Ecto neural progenitor cell (in vitro differentiated cells): ENCODE data around the gene HDHD2.

Source experiments
- DNase-seq: peaks from one replicate; pipeline ENCODE4 v3.0.0-alpha.2; 2018; ENCODE audit warnings: low spot score

The HDHD2 gene

GRCh38 chr18:47146206-47146605 lies 4.1 kb downstream of the HDHD2 start:
- DNase-seq = no peak

DNA sequence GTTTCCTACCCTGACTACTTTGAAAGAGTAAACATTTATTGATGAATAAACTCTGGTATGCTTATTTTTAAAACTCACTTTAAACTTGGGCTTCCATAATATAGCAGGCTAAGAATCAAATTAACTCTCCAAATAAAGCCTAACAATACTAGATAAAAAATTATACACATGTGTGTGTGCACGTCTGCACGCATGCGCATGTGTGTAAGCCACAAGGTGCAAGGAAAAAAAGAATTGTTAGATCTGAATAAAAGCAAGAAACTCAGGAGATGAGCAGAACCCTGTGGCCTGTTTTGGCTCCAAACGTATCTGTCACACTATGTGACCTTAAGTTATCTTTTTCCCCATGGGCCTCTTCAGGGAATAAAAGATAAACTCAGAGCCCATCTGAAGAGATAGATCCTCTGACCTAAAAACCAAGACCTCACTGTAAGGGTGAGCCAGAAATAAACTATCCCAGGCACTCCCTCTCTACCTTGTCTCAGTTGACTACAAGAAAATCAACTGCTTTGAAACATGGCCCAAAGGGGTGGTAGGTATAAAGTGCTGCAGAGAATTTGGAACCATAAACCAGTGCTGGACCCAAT lies 6.3 kb downstream of the HDHD2 start:
- no peak for DNase-seq

DNA sequence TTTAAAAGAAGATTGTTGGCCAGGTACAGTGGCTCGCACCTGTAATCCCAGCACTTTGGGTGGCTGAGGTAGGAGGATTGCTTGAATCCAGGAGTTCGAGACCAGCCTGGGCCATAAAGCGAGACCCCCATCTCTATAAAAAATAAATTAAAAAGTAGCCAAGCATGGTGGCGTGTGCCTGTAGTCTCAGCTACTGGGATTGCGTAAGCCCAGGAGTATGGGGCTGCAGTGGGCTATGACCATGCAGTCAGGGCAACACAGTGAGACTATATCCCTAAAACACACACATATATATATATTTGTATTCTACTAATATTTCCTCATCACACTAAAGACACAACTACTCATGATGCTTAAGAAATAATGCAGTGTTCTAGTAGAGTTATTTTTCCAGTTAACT lies 7.1 kb downstream of the HDHD2 start:
- no peak for DNase-seq

GRCh38 chr18:47141289-47141688 lies 9.0 kb downstream of the HDHD2 start:
- DNase-seq = no peak

GRCh38 chr18:47121146-47121545 lies 29.2 kb downstream of the HDHD2 start:
- DNase-seq = no peak

GRCh38 chr18:47120428-47120827 lies 29.9 kb downstream of the HDHD2 start:
- DNase-seq = no peak

- DNase-seq = no peak
These were observed 31.3 kb downstream of the HDHD2 start for GRCh38 chr18:47118981-47119380.

GRCh38 chr18:47115205-47115604 lies 35.1 kb downstream of the HDHD2 start:
- DNase-seq = no peak

DNA sequence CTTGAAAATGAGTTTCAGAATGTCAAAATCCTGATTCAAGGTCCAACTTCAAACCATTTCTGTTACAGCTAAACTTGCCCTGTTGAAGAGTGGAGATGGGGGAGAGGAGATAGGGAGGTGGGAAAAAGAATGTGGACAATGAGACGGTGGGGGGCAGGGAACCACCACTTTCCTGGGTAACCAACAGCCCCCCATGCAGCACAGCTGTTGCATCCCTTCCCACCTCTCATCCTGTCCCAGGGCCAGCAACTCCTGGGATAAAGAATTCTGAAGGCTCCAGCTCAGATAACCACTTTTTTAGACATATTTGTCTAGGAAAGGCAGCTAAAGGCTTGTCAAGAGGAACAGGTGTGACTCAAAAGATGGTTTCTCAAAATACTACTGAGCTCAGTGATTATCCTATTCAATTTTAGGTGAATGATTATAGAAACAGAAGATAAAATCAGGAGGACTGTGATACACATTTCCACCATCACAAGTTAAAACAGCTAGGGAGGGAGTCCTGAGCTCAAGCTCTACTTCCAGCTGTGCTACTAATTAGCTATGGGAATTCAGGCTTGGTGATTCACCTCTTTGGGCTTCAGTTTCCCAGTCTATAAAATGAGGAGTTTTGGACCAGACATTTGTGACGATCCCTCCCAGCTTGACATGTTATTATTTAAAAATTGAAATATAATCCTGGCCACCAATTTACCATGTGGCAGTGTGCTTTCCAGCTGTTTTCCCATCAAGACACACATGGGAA lies 36.3 kb downstream of the HDHD2 start:
- no peak for DNase-seq

DNA sequence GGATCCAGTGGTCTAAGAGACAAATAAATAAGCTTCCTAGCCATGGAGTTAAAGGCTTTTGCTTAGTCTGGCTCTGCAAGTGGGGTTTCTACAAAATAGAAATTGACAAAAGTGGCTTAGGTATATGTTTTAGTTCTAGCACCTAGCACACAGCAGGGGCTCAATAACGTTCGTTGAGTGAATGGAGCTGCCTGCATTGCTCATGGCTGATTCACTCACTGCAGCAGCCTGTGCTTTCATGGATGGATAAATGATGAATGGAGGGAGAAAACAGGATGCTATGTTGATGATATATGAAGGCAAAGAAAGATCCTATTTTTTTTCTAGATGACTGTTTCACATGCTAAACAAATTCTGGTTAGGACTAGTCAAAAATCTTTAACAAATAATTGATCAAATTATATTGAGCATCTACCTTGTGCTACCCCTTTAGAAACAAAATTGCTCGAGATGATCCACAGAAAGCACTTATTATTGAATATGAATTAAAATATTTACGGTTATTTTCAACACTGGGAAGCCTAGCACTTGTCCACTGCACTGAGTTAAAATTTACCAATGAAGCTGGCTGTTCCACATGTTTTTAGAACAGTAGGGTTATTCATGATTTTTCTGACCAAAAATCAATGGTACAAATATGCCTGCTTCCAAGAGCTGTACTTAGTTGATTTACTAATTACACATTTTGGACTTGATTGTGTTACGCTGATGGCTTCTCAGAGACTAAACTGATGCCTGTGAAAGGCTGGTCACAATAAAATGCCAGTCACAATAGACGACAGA lies 39.6 kb downstream of the HDHD2 start:
- DNase-seq = no peak

- DNase-seq = no peak
These were observed 40.6 kb downstream of the HDHD2 start for GRCh38 chr18:47109720-47110119.

DNA sequence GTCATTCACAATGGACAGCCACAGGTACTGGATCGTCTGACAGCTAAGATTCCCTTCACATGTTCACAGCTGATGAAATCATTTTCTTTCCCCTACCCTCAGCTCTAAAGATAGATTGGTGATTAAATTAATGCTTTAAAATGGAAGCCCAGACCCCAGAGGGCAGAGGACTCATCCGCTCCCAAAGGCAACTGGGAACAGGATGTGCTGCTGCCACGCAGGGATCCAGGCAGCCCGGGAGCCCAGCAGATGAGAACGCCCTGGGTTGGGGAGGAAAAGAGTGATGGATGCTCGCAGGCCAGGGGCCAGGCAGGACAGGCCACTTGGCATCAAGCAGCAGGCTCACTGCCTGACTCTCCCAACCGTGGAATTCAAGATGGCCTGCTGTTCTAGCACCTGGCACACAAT lies 41.3 kb downstream of the HDHD2 start:
- no peak for DNase-seq

- no peak for DNase-seq
These were observed 41.9 kb downstream of the HDHD2 start for GRCh38 chr18:47108373-47108772.

DNA sequence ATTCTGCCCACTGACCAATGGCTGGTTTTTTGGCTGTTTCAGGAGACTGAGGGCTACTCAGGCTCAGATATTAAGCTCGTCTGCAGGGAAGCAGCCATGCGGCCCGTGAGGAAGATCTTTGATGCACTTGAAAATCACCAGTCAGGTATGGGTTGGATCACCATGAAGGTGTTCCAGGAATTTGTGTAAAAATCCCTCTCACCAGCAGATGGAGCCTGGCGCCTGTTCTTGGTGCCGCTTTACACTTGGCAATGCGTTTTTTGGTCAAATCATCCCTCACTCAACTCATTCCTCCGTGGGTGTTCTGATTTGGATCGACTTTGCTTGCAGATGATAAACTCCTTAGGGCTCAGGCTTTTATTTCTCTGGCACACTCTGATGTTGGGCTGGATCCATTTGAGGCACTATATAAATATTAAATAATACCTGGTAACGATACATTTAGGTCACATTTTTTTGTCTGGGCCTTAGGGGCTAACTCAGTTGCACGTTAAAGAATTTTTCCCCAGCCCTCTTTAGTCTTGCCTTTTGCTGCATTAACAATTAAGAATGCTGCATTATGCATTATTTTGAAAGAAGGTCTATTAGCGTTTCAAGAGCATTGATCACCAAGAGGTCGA lies 50.0 kb downstream of the HDHD2 start:
- DNase-seq = peak; percentile 54

DNA sequence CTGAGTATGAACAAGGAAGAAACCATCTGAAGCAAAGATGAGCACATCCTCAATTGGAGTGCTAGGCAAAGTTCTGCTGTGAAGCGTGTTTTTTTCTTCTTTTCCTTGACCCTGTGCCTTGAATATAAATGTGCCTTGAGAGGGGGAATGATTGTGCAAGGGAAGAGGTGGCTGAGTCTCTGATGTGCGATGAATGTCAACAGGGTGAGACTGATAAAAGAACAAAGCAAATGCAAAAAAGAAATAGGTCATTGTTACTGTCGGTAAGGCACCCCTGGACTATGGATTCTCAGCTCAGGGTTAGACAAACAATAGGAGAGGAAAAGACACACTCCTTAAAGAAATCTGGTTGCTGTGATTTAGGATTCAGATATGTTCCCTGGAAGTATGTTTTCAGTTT lies 54.5 kb downstream of the HDHD2 start:
- DNase-seq = no peak

- DNase-seq = no peak
These were observed 62.6 kb downstream of the HDHD2 start for GRCh38 chr18:47087676-47088075.

DNA sequence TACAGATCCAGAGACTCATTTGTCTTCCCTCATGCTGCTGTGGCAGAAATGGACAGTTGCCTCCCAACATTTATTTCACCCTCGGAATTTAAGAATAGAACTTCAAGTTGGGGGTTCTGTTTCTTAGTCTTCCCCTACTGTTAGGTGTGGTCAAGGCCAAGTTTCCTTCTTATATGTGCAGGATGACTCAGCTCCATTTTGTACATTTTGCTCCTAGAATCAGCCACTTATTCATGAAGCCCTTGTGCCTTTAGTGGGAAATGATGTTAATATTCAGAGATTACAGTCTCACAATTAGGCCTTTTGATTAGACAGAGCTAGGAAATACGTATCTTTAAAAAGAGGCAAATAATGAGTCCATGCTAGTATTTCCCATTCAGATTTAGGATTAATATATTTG lies 68.7 kb downstream of the HDHD2 start:
- DNase-seq = no peak

DNA sequence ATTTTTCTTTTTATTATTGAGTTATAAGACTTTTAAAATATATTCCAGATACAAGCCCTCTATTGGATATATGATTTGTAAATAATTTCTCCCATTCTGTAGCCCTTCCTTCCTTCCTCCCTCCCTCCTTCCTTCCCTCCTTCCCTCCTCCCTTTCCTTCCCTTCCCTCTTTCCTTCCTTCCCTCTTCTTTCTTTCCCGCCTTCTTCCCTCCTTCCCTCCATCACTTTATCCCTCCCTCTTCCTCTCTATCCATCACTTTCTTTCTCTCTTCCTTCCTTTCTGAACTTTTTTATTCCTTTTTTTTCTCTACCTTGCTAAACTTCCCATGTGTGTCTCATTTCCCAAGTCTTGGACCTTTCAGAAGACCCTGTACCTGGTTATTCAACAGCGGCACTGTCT lies 69.4 kb downstream of the HDHD2 start:
- no peak for DNase-seq

DNA sequence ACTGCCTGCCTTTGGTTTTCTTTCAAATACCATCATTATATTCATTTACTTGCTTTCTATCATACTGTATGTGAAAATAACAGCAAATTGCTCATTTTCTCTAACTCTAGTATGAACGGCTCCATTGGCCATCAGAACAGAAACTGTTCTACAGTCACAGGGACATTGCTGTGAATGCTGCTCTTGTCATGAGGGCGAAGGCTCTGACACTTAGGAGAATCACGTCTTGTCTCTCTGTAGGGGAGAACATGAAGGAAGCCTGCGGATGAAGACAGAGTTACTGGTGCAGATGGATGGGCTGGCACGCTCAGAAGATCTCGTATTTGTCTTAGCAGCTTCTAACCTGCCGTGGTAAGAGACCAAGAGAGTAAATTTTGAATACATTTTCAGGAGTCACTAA lies 73.2 kb downstream of the HDHD2 start:
- DNase-seq = no peak

DNA sequence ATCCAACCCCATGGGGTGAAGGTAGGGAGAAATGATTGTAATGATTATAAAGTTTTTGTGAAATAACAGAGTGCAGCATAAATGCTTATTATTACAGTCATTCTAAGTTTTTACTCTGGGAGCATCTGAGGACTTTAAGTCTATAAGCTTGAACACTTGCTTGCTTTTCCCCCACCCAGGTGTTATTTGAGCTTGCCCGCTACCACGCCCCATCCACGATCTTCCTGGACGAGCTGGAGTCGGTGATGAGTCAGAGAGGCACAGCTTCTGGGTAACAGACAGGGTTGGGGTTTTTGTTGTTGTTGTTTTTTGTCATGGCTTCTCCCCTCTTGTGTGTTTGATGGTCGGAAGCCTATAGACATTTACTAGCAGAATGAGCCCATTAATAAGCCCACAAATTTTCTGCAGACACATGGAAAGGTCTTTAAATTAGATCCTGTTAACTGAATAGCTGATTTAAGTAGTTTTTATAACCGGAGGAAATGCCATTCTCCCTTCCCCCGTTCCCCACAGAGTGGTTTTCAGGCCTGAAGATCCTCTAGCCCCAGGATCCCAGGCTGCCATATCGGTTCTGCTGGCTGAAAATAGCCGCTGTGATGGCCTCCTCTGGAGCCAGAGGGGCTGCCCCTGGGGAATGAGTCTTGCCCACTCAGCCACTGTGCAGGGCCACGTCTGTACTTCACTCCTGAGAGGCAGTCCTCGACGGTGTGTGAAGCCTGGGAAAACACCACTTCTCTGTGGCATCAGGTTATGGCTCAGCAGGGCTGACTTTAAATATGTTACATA lies 75.0 kb downstream of the HDHD2 start:
- peak; percentile 49 for DNase-seq

GRCh38 chr18:47067648-47068047 lies 82.7 kb downstream of the HDHD2 start:
- no peak for DNase-seq

DNA sequence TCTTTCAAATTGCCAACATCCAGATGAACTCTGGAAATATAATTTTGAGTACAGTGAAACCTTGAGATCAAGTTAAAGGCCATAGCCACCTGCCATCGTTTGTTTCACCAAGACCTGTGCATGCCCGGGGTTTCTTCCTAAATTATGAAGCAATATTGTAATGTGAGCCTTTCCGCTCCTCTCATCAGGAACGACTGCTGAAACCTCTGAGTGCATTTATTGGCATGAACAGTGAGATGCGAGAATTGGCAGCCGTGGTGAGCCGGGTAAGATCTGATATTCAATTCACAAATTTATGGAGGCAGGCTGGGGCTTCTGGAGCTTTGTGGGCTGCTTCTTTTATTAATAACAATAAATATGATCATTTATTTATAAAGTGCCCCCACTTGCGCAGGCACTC lies 87.2 kb downstream of the HDHD2 start:
- DNase-seq = no peak
